Osteocyte (in vitro differentiated cells): ENCODE data around the gene ZBED1. TPM values are rescaled to one million over a fixed set of nuclear protein-coding genes. Genes with fewer than 3 reads are reported as not detected.

Experiments
- DNase-seq: peaks from one replicate; pipeline ENCODE4 v3.0.0; 2021; ENCODE audit warnings: mixed read lengths; ENCODE audit not compliant: unreplicated experiment; ENCODE audit errors: extremely low spot score
- H3K27ac Mint-ChIP-seq: one replicate; pipeline ENCODE4 v1.8.0; 2021; ENCODE audit warnings: mild to moderate bottlenecking, mixed read lengths; ENCODE audit not compliant: unreplicated experiment
- H3K27me3 Mint-ChIP-seq: one replicate; pipeline ENCODE4 v1.8.0; 2021; ENCODE audit warnings: mixed read lengths; ENCODE audit not compliant: unreplicated experiment
- H3K36me3 Mint-ChIP-seq: one replicate; pipeline ENCODE4 v1.8.0; 2021; ENCODE audit warnings: mixed read lengths; ENCODE audit not compliant: unreplicated experiment
- H3K4me1 Mint-ChIP-seq: one replicate; pipeline ENCODE4 v1.8.0; 2021; ENCODE audit warnings: mixed read lengths; ENCODE audit not compliant: unreplicated experiment
- H3K4me3 Mint-ChIP-seq: one replicate; pipeline ENCODE4 v1.8.0; 2021; ENCODE audit warnings: mild to moderate bottlenecking, moderate library complexity, mixed read lengths; ENCODE audit not compliant: unreplicated experiment
- H3K9me3 Mint-ChIP-seq: one replicate; pipeline ENCODE4 v1.8.0; 2021; ENCODE audit warnings: mixed read lengths; ENCODE audit not compliant: unreplicated experiment
- CTCF ChIP-seq: fragments of 200-600 bp; sonication (generic); IDR thresholded peaks from 2 replicates; pipeline ENCODE4 v1.5.0; 2021; ENCODE audit warnings: antibody characterized with exemption, mild to moderate bottlenecking, moderate library complexity
- total RNA-seq: library from RNA; stranded (reverse); gene quantifications from 2 replicates; pipeline ENCODE4 v1.2.1, GENCODE V29; 2021

The ZBED1 gene
- total RNA-seq, 1 donor from 2014 or later, result 56.4 TPM

- Mint-ChIP-seq H3K27ac (no peak overlapping the region), H3K36me3 (peaks cover 40% of the 10 kb centered on the region), H3K9me3 (no peaks in the 10 kb centered on the region), H3K4me3 (no peak overlapping the region), H3K27me3 (no peaks in the 10 kb centered on the region), H3K4me1 (peaks cover 20% of the 10 kb centered on the region)
- TF ChIP-seq CTCF, result no peak
- DNase-seq, result no peak
These were observed 11.0 kb downstream of the ZBED1 start for GRCh38 chrX:2489446-2490445.

GRCh38 chrX:2488621-2489285, 12.0 kb downstream of the ZBED1 start:
- H3K27me3 Mint-ChIP-seq, result no peaks in the 10 kb centered on the region
- no peaks in the 10 kb centered on the region for H3K9me3 Mint-ChIP-seq
- peaks cover 40% of the 10 kb centered on the region for H3K36me3 Mint-ChIP-seq
- H3K4me3 Mint-ChIP-seq, result no peak overlapping the region
- DNase-seq, result no peak
- no peak for TF ChIP-seq CTCF
- H3K27ac Mint-ChIP-seq, result no peak overlapping the region
- H3K4me1 Mint-ChIP-seq, result peaks cover 27% of the 10 kb centered on the region

- Mint-ChIP-seq H3K27me3 (no peaks in the 10 kb centered on the region), H3K27ac (no peak overlapping the region), H3K9me3 (no peaks in the 10 kb centered on the region), H3K4me3 (no peak overlapping the region), H3K36me3 (peaks cover 43% of the 10 kb centered on the region), H3K4me1 (peaks cover 30% of the 10 kb centered on the region)
- TF ChIP-seq CTCF, result no peak
- no peak for DNase-seq
These were observed 13.4 kb downstream of the ZBED1 start for GRCh38 chrX:2487366-2487765.

- Mint-ChIP-seq H3K36me3 (peaks cover 38% of the 10 kb centered on the region), H3K27me3 (no peaks in the 10 kb centered on the region), H3K27ac (no peak overlapping the region), H3K4me1 (peaks cover 30% of the 10 kb centered on the region), H3K9me3 (no peaks in the 10 kb centered on the region), H3K4me3 (no peak overlapping the region)
- no peak for TF ChIP-seq CTCF
- no peak for DNase-seq
These were observed 14.2 kb downstream of the ZBED1 start for GRCh38 chrX:2486476-2487133.
